Articular chondrocyte of knee joint (primary cell): ENCODE results near the gene KRTCAP2. TPM values are rescaled to one million over a fixed set of nuclear protein-coding genes. Genes with fewer than 3 reads are reported as not detected.

ENCODE experiments used
- small RNA-seq: library from RNA; depleted of rRNA; stranded (forward); fragments of <200 nt; gene quantifications from one replicate; pipeline ENCODE3, GENCODE V24; 2012
- total RNA-seq: library from RNA; depleted of rRNA; stranded (reverse); fragments of >200 nt; gene quantifications from 2 replicates; pipeline ENCODE4 v1.2.3, GENCODE V29; 2012

The KRTCAP2 gene
- 96.1 and 111 TPM in 2 replicates for total RNA-seq

GRCh38 chr1:155172732-155173477, at the start of gene KRTCAP2:
TSS of gene KRTCAP2 (minus strand) at chr1:155173304. CDS start at chr1:155173224, 80 bp downstream.

GRCh38 chr1:155208541-155209311, 35.6 kb upstream of the KRTCAP2 start, which contains the start of gene MTX1:
TSS of gene MTX1 (plus strand) at chr1:155208695. CDS start at chr1:155208805, 110 bp downstream.

GRCh38 chr1:155207806-155208540, 34.9 kb upstream of the KRTCAP2 start, which contains the start of gene THBS3:
TSS of gene THBS3 (minus strand) at chr1:155207897. CDS start at chr1:155207876, 21 bp downstream.

GRCh38 chr1:155173478-155174323, 597 bp upstream of the KRTCAP2 start, which contains the start of gene TRIM46:
TSS of gene TRIM46 (plus strand) at chr1:155173849. CDS start at chr1:155173967, 118 bp downstream.

GRCh38 chr1:155139895-155140629, 33.0 kb downstream of the KRTCAP2 start, which contains the start of gene DPM3:
TSS of gene DPM3 (minus strand) at chr1:155140531. CDS start at chr1:155140240, 291 bp downstream.

GRCh38 chr1:155135415-155136028, 37.6 kb downstream of the KRTCAP2 start, which contains the start of gene SLC50A1:
TSS of gene SLC50A1 (plus strand) at chr1:155135852. CDS start at chr1:155135912, 60 bp downstream.

GRCh38 chr1:155127105-155127966, 45.8 kb downstream of the KRTCAP2 start, which contains the start of gene EFNA1:
TSS of gene EFNA1 (plus strand) at chr1:155127876. CDS start at chr1:155127978, 102 bp downstream.

Small RNA genes lying within 50 kb of the gene (small RNA-seq; reads per million reads assigned to genes)
- gene HMGN2P18 = not detected
- gene RF00019 = not detected

Other genes starting within 250 kb of the KRTCAP2 start
- gene PMVK, start 236.6 kb downstream of the KRTCAP2 start, total RNA-seq = 8.4 and 9.5 TPM in 2 replicates
- 35.8 and 36.8 TPM in 2 replicates for gene PBXIP1, start 217.2 kb downstream of the KRTCAP2 start, total RNA-seq
- gene PYGO2, start 211.5 kb downstream of the KRTCAP2 start, total RNA-seq = 11.6 and 13.8 TPM in 2 replicates
- gene SHC1, start 202.6 kb downstream of the KRTCAP2 start, total RNA-seq = 211 and 219 TPM in 2 replicates
- gene CKS1B, start 198.6 kb downstream of the KRTCAP2 start, total RNA-seq = 31.5 and 40.9 TPM in 2 replicates
- 13.1 and 13.6 TPM in 2 replicates for gene FLAD1, start 190.0 kb downstream of the KRTCAP2 start, total RNA-seq
- gene LENEP, start 179.7 kb downstream of the KRTCAP2 start, total RNA-seq = not detected in 2 replicates
- 14.4 and 20.6 TPM in 2 replicates for gene ZBTB7B, start 170.5 kb downstream of the KRTCAP2 start, total RNA-seq
- 0.11 TPM in 1 of 2 replicates, not detected in the other for gene DCST2, start 139.5 kb downstream of the KRTCAP2 start, total RNA-seq
- not detected in 2 replicates for gene DCST1, start 139.5 kb downstream of the KRTCAP2 start, total RNA-seq
- 82.4 and 87.7 TPM in 2 replicates for gene ADAM15, start 122.0 kb downstream of the KRTCAP2 start, total RNA-seq
- gene EFNA4, start 109.6 kb downstream of the KRTCAP2 start, total RNA-seq = 3.0 and 3.7 TPM in 2 replicates
- gene EFNA3, start 94.5 kb downstream of the KRTCAP2 start, total RNA-seq = 0.65 and 1.6 TPM in 2 replicates
- 1.9 and 5.2 TPM in 2 replicates for gene EFNA1, start 45.4 kb downstream of the KRTCAP2 start, total RNA-seq
- 37.9 and 46.4 TPM in 2 replicates for gene SLC50A1, start 37.5 kb downstream of the KRTCAP2 start, total RNA-seq
- gene DPM3, start 32.8 kb downstream of the KRTCAP2 start, total RNA-seq = 19.2 and 39.6 TPM in 2 replicates
- gene TRIM46, start 545 bp upstream of the KRTCAP2 start, total RNA-seq = 2.0 and 3.5 TPM in 2 replicates
- gene THBS3, start 34.6 kb upstream of the KRTCAP2 start, total RNA-seq = 47.7 and 72.1 TPM in 2 replicates
- 33.8 and 37.4 TPM in 2 replicates for gene MTX1, start 35.4 kb upstream of the KRTCAP2 start, total RNA-seq
- gene ENTREP3, start 82.2 kb upstream of the KRTCAP2 start, total RNA-seq = 4.2 and 6.4 TPM in 2 replicates
- 33.8 and 43.6 TPM in 2 replicates for gene SCAMP3, start 89.1 kb upstream of the KRTCAP2 start, total RNA-seq
- 26.0 and 27.6 TPM in 2 replicates for gene CLK2, start 100.2 kb upstream of the KRTCAP2 start, total RNA-seq
- 0.78 and 1.1 TPM in 2 replicates for gene HCN3, start 104.2 kb upstream of the KRTCAP2 start, total RNA-seq
- gene PKLR, start 128.1 kb upstream of the KRTCAP2 start, total RNA-seq = 0.13 TPM in 1 of 2 replicates, not detected in the other
- gene FDPS, start 135.6 kb upstream of the KRTCAP2 start, total RNA-seq = 93.6 and 110 TPM in 2 replicates
- 14.9 and 15.2 TPM in 2 replicates for gene RUSC1, start 147.6 kb upstream of the KRTCAP2 start, total RNA-seq